GM12878 (cell line): Measurements from ENCODE around the gene CORO1C.

Experiments
- CEBPB ChIP-seq, 2 experiments: fragments of 150-350 bp in 1 of 2; IDR thresholded peaks; 2 replicates each; pipeline ENCODE4 v1.6.1; 2012 to 2014; ENCODE audit warnings: low read depth in 2 of 2, low read length in 2 of 2, borderline replicate concordance in 1 of 2, inconsistent platforms in 1 of 2
- POLR2AphosphoS5 ChIP-seq: IDR thresholded peaks from 2 replicates; pipeline ENCODE4 v1.6.1; 2011; ENCODE audit warnings: mild to moderate bottlenecking, low read length, inconsistent platforms
- TF ChIP-seq, protein P1 (sequence below): IDR thresholded peaks from 2 replicates; pipeline ENCODE4 v1.6.1; 2012; ENCODE audit warnings: low read depth, low read length, improper control_type of control experiment
- TF ChIP-seq, protein P2 (sequence below), 3 experiments: IDR thresholded peaks in 2 of 3; conservative IDR thresholded peaks in 1 of 3; 2 replicates each; pipeline ENCODE4 v1.5.1; 2011; ENCODE audit warnings: low read depth in 3 of 3, low read length in 3 of 3, mild to moderate bottlenecking in 3 of 3, control low read depth in 2 of 3, moderate library complexity in 2 of 3, inconsistent platforms in 1 of 3, mixed read lengths in 1 of 3; ENCODE audit not compliant: control insufficient read depth in 2 of 3, insufficient read depth in 1 of 3; ENCODE audit errors: extremely low read depth in 1 of 3

DNA sequence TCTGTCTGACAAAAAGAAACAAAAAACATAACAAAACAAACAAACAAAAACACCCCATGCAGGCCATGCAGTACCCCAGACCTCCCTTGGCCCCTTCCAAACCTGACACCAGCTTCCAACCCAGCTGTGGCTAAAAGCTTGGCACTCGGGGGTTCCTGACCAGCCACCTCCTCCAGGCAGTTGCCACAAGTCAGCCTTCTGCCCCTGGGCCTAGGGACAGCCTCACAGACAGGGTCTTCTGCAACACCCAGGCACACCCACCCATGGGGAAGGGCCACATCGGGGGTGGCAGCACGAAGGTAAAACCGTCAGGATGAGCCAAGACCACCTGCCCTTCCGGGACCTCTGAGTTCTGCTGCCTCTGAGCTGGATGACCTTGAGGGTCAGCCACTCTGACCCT is 122.7 kb downstream of the CORO1C start:
- TF ChIP-seq, protein P1, sequence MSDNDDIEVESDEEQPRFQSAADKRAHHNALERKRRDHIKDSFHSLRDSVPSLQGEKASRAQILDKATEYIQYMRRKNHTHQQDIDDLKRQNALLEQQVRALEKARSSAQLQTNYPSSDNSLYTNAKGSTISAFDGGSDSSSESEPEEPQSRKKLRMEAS, result no peak
- TF ChIP-seq POLR2AphosphoS5 (no peak), CEBPB (IDR thresholded peaks at IDR 0.05; ENCODE audit: borderline replicate concordance in 1 of 2, low read depth in 2 of 2, low read length in 2 of 2) (no peak)
- TF ChIP-seq, protein P2, sequence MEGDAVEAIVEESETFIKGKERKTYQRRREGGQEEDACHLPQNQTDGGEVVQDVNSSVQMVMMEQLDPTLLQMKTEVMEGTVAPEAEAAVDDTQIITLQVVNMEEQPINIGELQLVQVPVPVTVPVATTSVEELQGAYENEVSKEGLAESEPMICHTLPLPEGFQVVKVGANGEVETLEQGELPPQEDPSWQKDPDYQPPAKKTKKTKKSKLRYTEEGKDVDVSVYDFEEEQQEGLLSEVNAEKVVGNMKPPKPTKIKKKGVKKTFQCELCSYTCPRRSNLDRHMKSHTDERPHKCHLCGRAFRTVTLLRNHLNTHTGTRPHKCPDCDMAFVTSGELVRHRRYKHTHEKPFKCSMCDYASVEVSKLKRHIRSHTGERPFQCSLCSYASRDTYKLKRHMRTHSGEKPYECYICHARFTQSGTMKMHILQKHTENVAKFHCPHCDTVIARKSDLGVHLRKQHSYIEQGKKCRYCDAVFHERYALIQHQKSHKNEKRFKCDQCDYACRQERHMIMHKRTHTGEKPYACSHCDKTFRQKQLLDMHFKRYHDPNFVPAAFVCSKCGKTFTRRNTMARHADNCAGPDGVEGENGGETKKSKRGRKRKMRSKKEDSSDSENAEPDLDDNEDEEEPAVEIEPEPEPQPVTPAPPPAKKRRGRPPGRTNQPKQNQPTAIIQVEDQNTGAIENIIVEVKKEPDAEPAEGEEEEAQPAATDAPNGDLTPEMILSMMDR (IDR thresholded peaks at IDR 0.05 in 2 of 3, conservative IDR thresholded peaks at IDR 0.05 in 1 of 3; ENCODE audit: control insufficient read depth in 2 of 3, extremely low read depth in 1 of 3, insufficient read depth in 1 of 3, low read depth in 3 of 3, low read length in 3 of 3), result no peak
